Stimulated activated CD4-positive, alpha-beta T cell treated with anti-CD3 and anti-CD28 coated beads, Interleukin-15, amount 100 ng/mL, for 24 hours (primary cell): ENCODE results near the gene IMPA2.

Experiments used
- DNase-seq: peaks from one replicate; pipeline ENCODE4 v3.0.0-alpha.2; 2020

Gene IMPA2

GRCh38 chr18:11991021-11991795 is 9.9 kb downstream of the IMPA2 start:
- DNase-seq: no peak

- no peak for DNase-seq
Measured at GRCh38 chr18:11992096-11992790, 10.9 kb downstream of the IMPA2 start.

DNA sequence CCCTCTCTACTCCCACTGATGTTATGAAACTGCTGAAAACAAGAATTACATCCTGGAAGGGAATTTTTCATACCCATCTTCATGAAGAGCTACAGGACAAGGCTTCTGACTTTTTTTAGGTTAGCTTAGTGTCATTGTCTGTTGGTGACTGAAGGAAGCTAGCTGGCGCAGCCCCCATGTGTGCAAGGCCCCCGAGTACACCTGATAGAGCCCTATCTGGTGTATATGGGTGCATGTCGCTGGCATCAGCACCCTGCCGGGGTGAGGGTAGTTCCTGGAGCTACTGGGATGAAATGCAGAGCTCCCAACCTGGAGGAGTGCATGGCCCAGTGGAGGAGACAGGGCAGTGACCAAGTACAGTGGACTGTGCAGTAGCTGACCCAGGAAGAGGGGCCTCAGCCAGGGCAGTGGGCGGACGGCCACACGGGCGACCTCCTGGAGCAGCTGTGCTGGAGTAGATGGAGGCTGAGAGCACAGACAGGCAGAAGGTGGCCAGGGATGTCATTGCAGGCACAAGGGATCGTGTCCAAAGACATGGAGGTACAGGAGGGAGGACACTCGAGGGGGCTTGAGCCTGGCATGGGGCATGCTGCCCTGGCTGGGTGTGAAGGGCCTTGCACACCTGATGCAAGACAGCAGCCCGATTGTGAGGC is 12.1 kb downstream of the IMPA2 start:
- no peak for DNase-seq

GRCh38 chr18:11994336-11994702 is 13.0 kb downstream of the IMPA2 start:
- DNase-seq: no peak

- no peak for DNase-seq
Measured at GRCh38 chr18:11994703-11995444, 13.6 kb downstream of the IMPA2 start.

DNA sequence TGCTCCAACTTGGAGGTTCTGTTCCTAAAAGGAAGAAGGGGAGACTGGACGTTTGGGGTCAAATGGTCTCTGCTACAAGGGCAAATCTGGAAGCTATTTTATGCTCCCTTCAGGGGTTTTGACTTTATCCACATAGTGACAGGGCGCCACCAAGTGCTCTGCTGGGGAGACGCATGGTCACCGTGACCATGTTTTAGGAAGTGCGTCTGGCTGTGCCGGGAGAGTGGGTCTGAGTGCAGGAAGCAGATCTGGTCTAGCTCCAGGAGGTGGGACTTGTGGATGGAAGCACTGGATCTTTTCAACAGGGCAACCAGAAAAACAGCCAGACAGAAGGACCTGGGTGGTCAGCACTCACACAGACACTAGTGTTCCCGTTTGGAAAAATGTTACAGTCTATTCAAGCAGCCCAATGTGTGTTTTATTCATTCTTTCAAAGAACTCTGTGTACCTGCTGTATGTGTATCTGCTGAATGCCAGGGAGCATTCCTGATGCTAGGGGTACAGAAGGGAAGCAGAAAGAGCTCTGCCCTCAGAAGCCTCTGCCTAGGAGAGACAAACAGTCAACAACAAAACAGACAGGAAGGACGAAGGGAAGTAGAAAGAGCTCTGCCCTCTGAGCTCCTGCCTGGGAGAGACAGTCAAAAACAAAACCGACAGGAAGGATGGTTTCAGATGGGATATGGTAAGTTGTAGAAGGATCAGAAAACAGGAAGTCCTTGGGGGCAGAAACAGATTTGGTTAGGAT is 14.3 kb downstream of the IMPA2 start:
- peak; percentile 67 for DNase-seq

DNA sequence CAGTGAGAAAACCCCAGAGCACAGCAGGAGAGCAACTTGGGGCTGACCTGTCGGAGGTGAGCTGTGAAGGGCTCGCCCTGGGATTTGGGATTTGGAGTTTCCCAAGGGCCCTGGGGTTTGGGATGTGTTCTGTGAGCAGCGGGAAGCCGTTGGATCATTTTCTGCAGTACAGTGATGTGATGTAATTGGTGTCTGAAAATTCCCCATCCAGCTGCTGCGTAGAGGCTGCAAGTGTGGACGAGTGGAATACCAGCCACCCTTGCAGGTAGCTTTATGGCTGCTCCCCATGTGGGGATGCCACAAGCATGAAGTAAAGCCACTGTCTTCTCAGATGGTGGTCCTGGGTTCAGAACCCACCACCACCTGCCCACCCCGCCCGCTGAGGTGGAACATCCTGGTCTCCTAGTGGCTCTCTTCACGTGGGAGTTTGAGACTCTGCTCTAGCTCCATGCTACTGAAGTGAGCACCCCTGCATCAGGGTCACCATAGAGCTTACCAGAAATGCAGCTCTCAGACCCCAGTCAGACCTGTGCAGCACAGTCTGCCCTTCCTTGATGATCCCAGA is 15.0 kb downstream of the IMPA2 start:
- DNase-seq: no peak

DNA sequence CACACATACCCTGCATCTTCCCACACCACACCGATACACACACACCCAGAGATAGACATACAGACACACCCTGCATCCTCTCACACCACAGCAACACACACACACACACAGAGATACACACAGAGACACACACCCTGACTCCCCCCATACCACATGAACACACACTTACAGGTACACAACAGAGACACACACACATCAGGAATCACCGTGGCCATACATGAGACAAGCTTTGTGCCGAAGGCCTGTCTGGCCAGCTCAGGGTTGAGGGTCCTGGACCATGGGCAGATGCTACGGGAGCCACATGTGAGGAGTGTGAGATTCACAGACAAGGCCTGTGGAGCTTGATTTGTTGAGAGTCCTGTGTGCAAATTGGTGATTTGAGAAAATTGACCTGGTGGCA is 15.6 kb downstream of the IMPA2 start:
- DNase-seq: no peak

- no peak for DNase-seq
Measured at GRCh38 chr18:11997466-11997865, 16.2 kb downstream of the IMPA2 start.

DNA sequence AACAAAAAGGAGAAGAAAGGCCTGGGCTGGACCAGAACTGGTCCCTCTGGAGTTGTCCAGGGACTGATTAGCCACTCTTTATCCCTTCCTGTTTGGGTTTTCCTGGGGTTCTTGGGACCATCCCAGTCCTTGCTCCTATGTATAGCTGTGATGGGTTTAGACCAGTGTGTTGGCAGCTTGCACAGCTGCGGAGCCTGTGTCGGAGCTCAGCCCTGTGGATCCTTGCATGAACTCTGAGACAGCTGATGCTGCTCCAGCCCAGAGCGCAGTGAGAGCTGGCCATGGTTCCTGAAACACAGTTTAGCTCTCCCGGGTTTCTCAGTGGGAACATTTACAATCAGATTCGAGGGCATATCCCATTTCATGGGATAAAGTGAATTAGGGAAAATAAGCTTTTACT is 16.9 kb downstream of the IMPA2 start:
- DNase-seq: no peak

DNA sequence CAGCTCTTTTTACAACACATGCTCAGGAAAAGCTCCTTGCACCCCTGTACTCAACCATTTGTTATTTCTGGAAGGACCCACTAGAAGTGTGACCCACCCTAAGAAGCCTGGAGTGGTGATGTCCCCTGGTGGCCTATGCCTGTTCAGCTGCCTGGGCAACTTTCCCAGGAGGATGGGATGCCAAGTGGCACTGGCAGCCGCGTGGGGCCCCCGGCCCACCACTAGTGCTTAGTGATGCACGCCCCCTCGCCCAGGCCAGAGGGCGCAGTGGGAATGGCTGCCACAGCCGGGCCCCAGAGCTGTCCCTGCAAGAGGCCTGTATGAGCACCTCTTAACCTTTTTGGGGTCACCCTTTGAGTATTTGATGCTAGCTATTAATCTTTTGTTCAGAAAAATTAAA is 18.1 kb downstream of the IMPA2 start:
- no peak for DNase-seq

- DNase-seq: no peak
Measured at GRCh38 chr18:12000072-12000659, 18.9 kb downstream of the IMPA2 start.

DNA sequence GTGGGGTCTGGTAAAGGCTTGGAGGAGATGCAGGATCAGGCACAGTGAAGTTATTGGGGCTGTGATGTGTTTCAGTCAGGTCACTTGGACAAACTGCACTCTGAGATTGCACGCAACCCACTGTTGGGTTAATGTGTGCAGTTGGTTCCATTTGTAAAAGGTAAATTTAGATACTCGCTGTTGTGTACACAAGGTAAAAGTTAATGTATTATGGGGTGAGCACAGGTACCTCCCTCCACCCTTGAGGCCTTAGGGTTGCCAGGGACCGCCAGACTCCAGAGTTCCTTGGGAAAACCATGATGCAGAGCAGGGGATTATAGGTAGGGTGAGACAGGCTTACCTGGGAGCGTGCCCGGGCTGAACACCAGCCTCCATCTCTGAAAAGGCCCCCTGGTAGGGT is 20.1 kb downstream of the IMPA2 start:
- DNase-seq: no peak

GRCh38 chr18:12003894-12004293 is 22.6 kb downstream of the IMPA2 start:
- DNase-seq: no peak

DNA sequence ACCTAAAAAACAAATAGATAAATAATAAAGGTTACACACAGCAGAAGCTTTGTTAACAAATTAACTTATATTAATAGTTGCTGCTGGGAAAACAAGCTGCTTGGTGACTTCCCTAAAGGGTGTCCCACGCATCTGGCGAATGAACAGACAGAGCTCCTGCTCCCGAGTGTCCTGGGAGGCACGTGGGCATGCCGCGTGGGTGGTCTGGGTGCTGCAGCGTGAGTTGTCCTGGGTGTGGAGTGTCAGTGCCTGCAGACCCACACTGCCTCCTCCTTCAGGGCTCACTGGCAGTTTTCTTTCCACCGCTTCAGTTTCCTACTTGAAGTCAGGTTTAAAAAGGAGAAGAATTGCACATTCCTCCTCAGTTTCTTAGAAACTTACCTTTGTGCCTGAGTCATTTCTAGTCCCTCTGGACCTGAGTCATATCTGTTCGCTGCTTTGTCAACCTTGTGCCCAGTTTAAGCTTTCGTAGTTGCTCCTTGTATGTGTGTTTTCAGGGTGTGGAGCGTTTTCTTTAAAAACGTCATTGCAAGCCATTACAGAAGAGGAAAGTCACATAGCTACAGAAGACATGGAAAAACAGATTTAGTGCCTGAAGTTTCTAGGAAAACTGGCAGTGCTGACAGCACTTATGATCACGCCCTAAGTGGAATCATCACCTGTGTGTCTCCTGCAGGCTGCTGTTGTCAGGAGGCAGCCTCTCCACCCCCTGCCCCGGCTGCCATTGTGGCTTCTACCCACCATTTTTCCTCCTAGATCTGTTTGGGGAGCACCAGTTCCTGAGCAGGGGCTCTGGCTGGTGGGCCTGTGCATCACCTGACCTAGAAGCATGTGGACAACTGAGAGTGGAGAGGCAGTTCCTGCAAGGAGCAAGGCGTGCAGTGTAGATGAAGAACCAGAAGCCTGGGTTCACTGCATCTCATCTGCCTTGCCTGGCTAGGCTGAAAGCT is 24.5 kb downstream of the IMPA2 start:
- DNase-seq: no peak

GRCh38 chr18:12006488-12006840 is 25.2 kb downstream of the IMPA2 start:
- no peak for DNase-seq

DNA sequence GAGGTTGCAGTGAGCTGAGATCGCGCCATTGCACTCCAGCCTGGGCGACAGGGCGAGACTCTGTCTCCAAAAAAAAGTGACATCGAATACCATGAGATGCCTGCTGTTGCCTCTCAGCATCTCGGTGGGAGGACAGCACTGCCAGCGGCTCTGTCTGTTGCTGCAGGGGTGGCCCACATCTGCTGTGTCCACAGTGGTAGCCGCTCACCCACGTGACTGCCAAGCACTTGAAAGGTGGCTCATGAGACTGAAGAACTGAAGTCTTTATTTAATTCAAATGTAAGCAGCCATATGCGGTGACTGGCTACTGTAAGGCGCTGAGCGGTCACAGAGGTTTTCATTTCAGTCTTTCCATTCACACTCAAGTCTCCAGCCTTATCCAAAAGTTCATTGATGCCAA is 25.8 kb downstream of the IMPA2 start:
- no peak for DNase-seq

DNA sequence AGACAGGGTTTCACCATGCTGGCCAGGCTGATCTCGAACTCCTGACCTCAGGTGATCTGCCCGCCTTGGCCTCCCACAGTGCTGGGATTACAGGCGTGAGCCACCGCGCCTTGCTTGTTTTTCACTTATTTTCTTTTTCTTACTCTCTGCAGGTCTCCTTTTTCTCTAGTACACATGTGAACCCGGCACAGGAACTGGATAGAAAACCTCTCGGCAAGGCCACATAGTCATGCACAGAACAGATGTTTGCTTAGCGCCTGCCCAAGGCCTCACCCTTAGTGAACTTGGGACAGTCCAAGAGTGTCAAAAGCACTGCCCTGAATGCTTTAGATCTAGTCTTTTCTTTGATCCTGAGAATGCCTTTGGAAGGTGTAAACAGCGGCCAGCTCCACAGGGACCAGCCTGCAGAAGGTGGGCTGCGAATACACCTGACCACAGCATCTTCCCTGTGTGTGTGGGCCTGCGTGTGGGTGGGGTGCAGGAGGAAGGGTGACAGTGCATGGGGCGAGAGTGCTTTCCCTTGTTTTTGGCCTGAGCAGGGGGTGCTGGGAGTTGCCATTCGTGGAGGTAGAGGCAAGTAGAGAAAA is 27.0 kb downstream of the IMPA2 start:
- DNase-seq: no peak

GRCh38 chr18:12008842-12009580 is 27.7 kb downstream of the IMPA2 start:
- DNase-seq: no peak
